Stimulated activated CD4-positive, alpha-beta T cell treated with anti-CD3 and anti-CD28 coated beads, Interleukin-1b, Interleukin-23, amount 100 ng/mL, for 1 hour (primary cell): ENCODE results near the gene GMEB1.
"Not testable (repeated sequence)": the region's sequence is repeated elsewhere in the genome, so short reads cannot be mapped to it uniquely, and the experiment has no call there.

Experiments
- DNase-seq, 2 donors: peaks; one replicate each; pipeline ENCODE4 v3.0.0-alpha.2; 2020; ENCODE audit warnings: low read depth in 2 of 2

Gene GMEB1

DNA sequence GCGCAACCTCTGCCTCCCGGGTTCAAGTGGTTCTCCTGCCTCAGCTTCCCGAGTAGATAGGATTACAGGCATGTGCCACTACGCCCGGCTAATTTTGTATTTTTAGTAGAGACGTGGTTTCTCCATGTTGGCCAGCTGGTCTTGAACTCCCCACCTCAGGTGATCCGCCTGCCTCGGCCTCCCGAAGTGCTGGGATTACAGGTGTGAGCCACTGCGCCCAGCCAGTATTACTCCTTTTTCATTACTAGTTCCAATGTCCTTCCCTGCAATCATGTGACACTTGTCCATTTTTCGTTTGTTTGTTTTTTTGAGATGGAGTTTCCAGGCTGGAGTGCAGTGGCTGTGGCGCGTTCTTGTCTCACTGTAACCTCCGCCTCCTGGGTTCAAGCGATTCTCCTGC is 4.4 kb downstream of the GMEB1 start:
- DNase-seq, result not testable (repeated sequence)

DNA sequence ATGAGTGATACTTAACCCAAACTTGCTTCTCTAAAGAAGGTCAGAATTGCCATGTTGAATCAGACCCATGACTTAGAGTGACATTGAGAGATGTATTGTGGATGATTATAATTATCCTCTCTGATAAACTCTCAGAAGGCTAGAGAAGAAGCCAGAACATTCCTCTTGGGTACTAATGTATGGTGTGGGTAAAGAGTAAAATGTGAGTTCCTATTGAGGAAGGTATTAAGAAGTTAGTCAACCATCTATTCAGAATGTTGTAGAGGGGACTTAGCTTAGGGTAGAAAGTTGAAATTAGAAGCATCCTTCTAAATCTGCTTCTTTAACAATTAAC is 7.3 kb downstream of the GMEB1 start:
- no peak for DNase-seq

DNA sequence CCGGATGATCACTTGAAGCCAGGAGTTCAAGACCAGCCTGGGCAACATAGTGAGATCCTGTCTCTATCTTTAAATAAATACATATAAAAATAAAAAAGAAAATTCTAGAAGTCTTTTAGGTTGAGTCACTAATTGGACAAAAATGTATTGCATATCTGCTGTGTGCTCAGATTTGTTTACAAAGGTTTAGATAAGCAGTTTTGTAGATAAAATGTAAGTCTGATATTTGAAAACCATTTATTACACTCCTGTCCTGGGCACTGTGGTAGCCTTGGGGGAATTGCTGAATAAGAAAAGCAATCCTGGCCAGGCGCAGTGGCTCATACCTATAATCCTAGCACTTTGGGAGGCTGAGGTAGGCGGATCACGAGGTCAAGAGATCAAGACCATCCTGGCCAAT is 11.6 kb downstream of the GMEB1 start:
- no peak for DNase-seq

DNA sequence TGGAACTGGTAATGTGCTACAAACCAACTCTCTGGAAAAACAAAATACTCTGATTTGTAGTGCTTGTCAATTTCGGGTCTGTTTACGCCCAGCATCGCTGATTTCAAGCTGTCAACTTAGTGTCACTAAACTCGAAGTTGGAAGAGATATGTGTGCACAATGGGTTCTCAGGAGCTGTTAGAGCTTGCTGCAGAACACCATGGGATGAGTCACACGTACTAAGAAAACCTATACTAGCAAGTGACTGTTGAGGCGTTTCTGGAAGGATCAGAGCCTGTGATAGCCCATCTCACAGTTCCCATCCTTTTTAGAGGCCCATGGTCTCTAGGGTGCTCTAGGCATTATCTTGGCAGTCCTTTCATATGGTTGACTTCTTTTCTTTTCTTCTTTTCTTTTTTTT is 14.3 kb downstream of the GMEB1 start:
- DNase-seq, result no peak

- no peak for DNase-seq
Measured at GRCh38 chr1:28684937-28685336, 16.4 kb downstream of the GMEB1 start.

- DNase-seq, result not testable (repeated sequence)
Measured at GRCh38 chr1:28691627-28692026, 23.0 kb downstream of the GMEB1 start.

- DNase-seq, result no peak
Measured at GRCh38 chr1:28703629-28704028, 35.0 kb downstream of the GMEB1 start.

DNA sequence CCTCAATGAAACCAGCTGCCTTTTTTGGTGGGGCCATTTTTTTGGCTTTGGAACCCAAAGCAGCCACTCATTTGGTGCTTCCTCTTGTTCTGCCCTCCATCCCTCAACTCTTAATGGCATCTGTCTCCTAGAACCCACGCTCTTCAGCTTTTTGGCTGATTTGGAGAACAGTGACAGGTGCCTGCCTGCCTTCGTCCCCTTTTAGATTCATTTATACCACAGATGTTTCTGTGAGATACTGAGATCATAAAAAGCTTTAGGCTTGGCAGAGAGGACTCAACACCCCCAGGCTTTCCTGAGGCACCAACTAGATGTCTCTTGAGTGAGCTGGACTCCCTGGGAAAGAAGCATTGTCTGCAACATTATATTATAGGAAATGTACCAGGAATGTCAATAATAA is 47.8 kb downstream of the GMEB1 start:
- DNase-seq, result no peak

- DNase-seq, result no peak
Measured at GRCh38 chr1:28718166-28718565, 49.6 kb downstream of the GMEB1 start.

DNA sequence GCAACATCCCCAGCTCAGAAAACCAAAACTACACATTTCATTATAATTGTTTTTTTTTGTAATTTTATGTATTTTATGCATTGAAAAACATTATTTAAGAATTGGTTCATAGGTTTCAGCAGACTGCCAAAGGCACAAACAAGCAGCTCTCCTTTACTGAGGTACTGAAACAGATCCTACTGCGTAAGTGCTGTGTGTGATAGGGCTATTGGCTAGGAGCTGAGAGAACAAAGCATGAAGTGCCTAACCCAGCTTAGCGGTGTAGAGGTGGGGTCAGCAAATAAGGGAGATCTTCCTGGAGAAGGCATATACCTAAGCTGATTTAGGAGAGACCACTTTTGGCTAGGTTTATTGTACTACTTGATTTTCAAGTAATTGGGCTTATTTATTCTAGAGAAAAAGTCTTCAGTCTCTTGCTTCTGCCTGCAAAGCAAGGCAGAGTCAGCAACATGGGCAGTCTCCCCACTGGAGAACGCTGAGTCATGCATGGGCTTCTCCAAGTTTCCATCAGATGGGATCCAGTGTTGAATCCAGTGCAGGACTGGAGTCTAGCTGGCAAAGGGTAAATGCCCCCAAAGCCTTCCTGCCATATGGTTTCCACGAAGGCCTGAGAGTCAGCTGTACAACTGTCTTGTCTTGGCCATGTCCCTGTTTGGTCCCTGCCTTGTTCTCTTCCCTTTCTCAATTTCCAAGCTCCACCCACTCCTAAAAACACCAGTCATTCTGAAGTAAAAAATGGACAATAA is 50.2 kb downstream of the GMEB1 start:
- no peak for DNase-seq

- no peak for DNase-seq
Measured at GRCh38 chr1:28719332-28719619, 50.7 kb downstream of the GMEB1 start.

- DNase-seq, result no peak
Measured at GRCh38 chr1:28720376-28720775, 51.8 kb downstream of the GMEB1 start.

- DNase-seq, result not testable (repeated sequence)
Measured at GRCh38 chr1:28721927-28722326, 53.3 kb downstream of the GMEB1 start.

- not testable (repeated sequence) for DNase-seq
Measured at GRCh38 chr1:28725365-28725764, 56.8 kb downstream of the GMEB1 start.

- DNase-seq, result no peak
Measured at GRCh38 chr1:28735961-28736449, 67.4 kb downstream of the GMEB1 start.

DNA sequence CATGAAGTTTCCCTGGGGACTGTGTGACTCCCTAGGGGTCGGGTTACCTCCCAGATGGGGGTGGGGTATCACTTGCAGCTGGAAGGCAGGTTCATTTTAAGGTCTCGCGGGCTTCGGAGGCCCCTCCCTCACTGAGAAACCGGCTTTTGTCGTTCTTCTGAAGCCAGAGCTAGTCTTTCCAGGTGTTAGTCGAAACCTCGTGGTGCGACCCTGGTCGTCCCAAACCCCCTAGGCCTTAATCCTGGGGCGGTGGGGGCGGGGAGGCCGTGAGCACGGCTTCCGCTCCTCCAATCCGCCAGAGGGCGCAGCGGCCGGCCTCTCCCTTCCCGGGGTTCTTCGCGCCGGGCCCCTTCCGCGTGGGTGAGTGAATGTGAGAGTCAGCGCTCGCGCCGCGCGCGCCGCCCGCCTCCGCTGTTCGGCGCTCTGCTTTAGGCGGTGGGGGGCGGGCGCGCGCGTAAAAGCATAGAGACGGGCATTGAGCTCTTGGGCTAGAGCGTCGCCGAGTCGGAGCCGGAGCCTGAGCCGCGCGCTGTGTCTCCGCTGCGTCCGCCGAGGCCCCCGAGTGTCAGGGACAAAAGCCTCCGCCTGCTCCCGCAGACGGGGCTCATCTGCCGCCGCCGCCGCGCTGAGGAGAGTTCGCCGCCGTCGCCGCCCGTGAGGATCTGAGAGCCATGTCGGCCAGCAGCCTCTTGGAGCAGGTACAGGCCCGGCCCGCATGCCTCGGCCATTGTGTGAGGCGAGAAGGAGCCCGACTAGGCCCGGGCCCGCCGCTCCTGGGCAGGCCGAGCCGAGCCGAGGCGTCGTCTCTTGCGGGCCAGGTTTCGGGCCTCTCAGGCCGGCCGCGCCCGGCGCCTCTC is 68.1 kb downstream of the GMEB1 start, which contains the start of gene YTHDF2:
Gene YTHDF2, plus strand, starts transcription at position 491 of the 857 bp plus-strand sequence. Its CDS starts 181 bp downstream, at position 672.
- peak; percentile 96 to 97 for DNase-seq

DNA sequence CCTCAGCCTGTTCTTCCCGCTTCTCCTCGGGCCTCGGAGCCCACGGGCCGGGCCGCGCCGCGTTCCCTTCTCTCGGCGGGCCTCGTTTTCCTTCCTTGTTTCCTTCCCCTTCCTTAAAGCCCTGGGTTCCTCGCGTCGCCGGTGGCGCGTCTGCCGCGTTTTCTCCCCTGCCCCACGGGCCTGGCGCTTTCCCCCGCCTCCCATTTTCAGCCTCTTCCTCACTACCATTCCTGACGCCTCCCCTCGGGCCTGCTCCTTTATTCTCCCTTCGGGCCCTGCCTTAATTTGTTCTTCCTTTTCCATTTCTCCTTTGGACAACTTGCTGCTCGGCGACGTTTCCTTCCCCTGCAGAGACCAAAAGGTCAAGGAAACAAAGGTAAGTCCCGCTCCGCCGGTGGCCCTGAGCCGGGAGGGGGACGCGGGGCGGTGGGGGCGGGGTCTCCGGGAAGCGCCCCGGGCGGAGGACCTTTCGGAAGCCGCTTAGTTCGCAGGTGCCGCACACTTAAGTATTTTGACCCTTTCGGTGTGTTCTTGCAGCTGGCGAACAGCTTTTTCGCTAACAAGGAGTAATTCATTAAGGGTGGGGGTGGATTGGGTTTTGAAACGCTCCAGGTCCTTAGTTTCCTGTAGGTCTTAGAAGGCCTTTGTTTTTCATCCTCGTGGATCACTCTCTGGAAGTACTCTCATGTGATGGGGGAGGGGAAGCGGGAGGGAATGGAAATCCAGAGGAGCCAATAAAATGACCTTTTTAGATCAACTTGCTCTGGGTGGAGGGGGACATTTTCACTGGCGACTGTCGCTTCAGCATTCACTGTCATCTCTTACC is 68.9 kb downstream of the GMEB1 start:
- peak in 1 of 2 donors; percentile 21 for DNase-seq

DNA sequence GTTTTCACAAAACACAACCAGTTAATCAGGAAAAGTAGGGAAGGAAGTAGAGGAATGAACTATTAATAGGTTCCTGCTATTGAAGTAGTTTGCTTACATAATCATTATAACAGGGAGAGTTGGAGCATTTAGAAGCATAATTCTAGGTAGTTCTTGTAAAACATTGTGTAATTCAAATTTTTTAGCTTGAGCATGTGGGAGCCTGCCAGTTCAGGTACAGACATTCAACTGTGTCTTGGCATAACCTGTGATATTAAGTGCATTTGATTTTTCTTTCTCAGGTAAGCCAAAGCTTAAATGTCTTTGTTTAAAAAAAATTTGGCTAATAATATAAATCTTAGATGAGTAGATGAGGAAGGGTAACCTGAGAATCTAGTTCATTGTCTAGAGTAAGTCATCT is 71.5 kb downstream of the GMEB1 start:
- no peak for DNase-seq

DNA sequence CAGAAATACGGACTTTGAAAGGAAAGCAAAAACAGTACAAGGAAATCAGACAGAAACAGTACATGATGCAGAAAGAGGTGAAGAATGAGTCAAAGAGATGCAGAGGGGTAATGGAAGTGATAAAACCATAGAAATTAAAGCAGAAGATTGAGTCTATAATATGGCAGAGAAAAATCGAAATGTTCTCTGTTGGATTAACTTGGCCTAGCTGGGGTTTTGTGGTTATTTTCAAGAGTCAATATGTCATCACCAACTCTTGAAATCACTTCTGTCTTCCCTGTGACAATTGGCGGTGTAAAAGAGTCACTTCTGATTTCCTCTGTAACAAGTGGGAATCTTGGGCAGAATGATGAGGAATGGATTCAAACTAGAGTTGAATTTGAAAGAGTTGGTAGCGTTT is 75.6 kb downstream of the GMEB1 start:
- DNase-seq, result no peak

GRCh38 chr1:28745653-28746173 is 77.1 kb downstream of the GMEB1 start:
- no peak for DNase-seq

DNA sequence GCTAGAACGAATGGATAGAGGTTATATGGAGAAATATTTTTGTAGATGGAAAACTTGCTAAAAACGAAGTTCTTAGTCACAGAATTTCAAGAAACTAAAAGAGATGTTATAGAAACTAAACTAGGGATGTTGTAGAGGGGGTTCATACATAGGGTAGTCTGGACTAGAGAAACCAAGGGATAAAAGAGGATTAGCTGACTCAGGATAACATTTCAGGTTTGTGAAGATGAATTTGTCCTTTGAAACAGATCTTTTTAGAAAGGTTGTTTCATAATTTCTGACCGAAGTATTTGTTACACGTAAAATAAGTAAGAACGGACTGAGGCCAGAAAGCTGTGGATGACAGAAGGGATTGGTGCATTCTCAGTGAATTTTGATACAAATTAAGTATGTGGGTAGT is 81.7 kb downstream of the GMEB1 start:
- no peak for DNase-seq

- not testable (repeated sequence) for DNase-seq
Measured at GRCh38 chr1:28750771-28751294, 82.2 kb downstream of the GMEB1 start.
